Measurements from ENCODE around the gene CCR5AS.

The CCR5AS gene

GRCh38 chr3:46399098-46399497 lies 7.8 kb downstream of the CCR5AS start:
- H3K79me2 ChIP-seq (ENCODE audit: insufficient read depth, low read length): no peaks in the 10 kb centered on the region
- Mint-ChIP-seq H3K27ac (no peak overlapping the region), H3K4me3 (no peak overlapping the region), H3K9me3 (peaks cover 0 to 2% (median 0%) of the 10 kb centered on the region in 7 donors), H3K27me3 (ENCODE audit: low read depth in 3 of 3) (no peaks in the 10 kb centered on the region), H3K4me1 (peaks cover 36% of the 10 kb centered on the region), H3K36me3 (peaks cover 3 to 5% of the 10 kb centered on the region in 2 donors)
- 74% methylated on average over 2 of the region's 2 CpGs for WGBS (ENCODE audit: insufficient coverage)
- peak overlapping the region; percentile 14 for H3K4me2 ChIP-seq (replicated peaks; ENCODE audit: extremely low read depth, low read length, poor library complexity, severe bottlenecking)
- H3K27me3 ChIP-seq (ENCODE audit: control insufficient read depth in 2 of 2, insufficient read depth in 2 of 2, low read length in 2 of 2): no peaks in the 10 kb centered on the region
- peak overlapping the region in 1 of 2 donors; percentile 38 for H3K27ac ChIP-seq (ENCODE audit: low read depth in 1 of 2, low read length in 2 of 2)
- intact Hi-C loops (cut with micrococcal nuclease): no loop called here
- no peak for TF ChIP-seq CTCF (IDR thresholded peaks at IDR 0.05)
- peaks cover 34 to 44% of the 10 kb centered on the region in 2 donors for H3K4me1 ChIP-seq (ENCODE audit: control insufficient read depth in 1 of 2, insufficient read depth in 2 of 2, low read length in 2 of 2)
- no peaks in the 10 kb centered on the region for H3K36me3 ChIP-seq (replicated peaks in 1 of 2; ENCODE audit: control insufficient read depth in 1 of 2, insufficient read depth in 2 of 2, low read length in 2 of 2)
- H4K20me1 ChIP-seq (ENCODE audit: insufficient read depth, low read length): no peaks in the 10 kb centered on the region
- no peak overlapping the region for H3K9ac ChIP-seq (ENCODE audit: insufficient read depth, low read length, poor library complexity, severe bottlenecking)
- no peak for DNase-seq
- H3K4me3 ChIP-seq (replicated peaks in 1 of 3; ENCODE audit: low read depth in 2 of 3, low read length in 3 of 3): no peak overlapping the region
- no peak overlapping the region for H2AFZ ChIP-seq (ENCODE audit: insufficient read depth, low read depth, low read length, poor library complexity, severe bottlenecking)
- no peaks in the 10 kb centered on the region for H3K9me3 ChIP-seq (replicated peaks in 1 of 2; ENCODE audit: control insufficient read depth in 1 of 2, insufficient read depth in 1 of 2, low read length in 2 of 2)

- Histone ChIP-seq H3K4me1 (ENCODE audit: control insufficient read depth in 1 of 2, insufficient read depth in 2 of 2, low read length in 2 of 2) (peaks cover 41 to 50% of the 10 kb centered on the region in 2 donors), H3K79me2 (ENCODE audit: insufficient read depth, low read length) (no peaks in the 10 kb centered on the region), H3K27ac (ENCODE audit: low read depth in 1 of 2, low read length in 2 of 2) (no peak overlapping the region), H3K36me3 (replicated peaks in 1 of 2; ENCODE audit: control insufficient read depth in 1 of 2, insufficient read depth in 2 of 2, low read length in 2 of 2) (no peaks in the 10 kb centered on the region), H3K4me3 (replicated peaks in 1 of 3; ENCODE audit: low read depth in 2 of 3, low read length in 3 of 3) (no peak overlapping the region), H3K27me3 (ENCODE audit: control insufficient read depth in 2 of 2, insufficient read depth in 2 of 2, low read length in 2 of 2) (no peaks in the 10 kb centered on the region), H3K9me3 (replicated peaks in 1 of 2; ENCODE audit: control insufficient read depth in 1 of 2, insufficient read depth in 1 of 2, low read length in 2 of 2) (no peaks in the 10 kb centered on the region), H4K20me1 (ENCODE audit: insufficient read depth, low read length) (no peaks in the 10 kb centered on the region), H3K4me2 (replicated peaks; ENCODE audit: extremely low read depth, low read length, poor library complexity, severe bottlenecking) (no peak overlapping the region), H3K9ac (ENCODE audit: insufficient read depth, low read length, poor library complexity, severe bottlenecking) (no peak overlapping the region), H2AFZ (ENCODE audit: insufficient read depth, low read depth, low read length, poor library complexity, severe bottlenecking) (no peak overlapping the region)
- DNase-seq: no peak
- intact Hi-C loops (cut with micrococcal nuclease): no loop called here
- Mint-ChIP-seq H3K27ac (no peak overlapping the region), H3K4me1 (peaks cover 39% of the 10 kb centered on the region), H3K4me3 (no peak overlapping the region), H3K9me3 (peaks cover 0 to 2% (median 0%) of the 10 kb centered on the region in 7 donors), H3K36me3 (peaks cover 0 to 5% of the 10 kb centered on the region in 2 donors), H3K27me3 (ENCODE audit: low read depth in 3 of 3) (no peaks in the 10 kb centered on the region)
- 100% methylated on average over 3 of the region's 6 CpGs for WGBS (ENCODE audit: insufficient coverage)
- TF ChIP-seq CTCF (IDR thresholded peaks at IDR 0.05): no peak
Observed at GRCh38 chr3:46398186-46398955, 8.5 kb downstream of the CCR5AS start.

All from CD14-positive monocyte (primary cell).